Iris pigment epithelial cell (primary cell): ENCODE results near the gene CCR5AS.
A peak's percentile ranks its signal among the peaks of the same experiment; 100 is the strongest.

Experiments
- DNase-seq: peaks from one replicate; pipeline ENCODE4 v3.0.0-alpha.2; 2011; ENCODE audit warnings: low read depth

The CCR5AS gene

DNA sequence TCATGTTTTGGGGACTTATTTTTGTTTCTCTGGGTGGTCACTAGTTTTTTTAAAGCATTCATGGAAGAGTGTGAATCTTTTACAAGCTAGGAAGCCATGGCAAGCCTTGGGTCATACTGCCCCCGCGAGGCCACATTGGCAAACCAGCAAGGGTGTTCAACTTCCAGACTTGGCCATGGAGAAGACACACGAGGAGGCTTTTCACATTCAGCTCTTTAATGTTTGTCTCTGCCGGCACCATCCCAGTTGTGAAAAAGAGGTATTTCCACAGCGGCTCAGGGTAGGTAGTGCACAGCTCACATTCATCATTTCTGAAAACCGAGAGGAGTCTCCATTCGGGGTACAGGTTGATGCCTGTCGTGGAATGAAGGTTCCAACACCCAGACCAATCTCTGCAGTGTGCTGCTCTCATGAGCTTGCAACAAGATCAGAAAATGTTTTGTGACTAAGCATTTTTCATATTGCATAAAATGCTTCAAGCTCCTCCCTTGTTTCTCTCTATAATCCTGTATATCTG, 28.4 kb downstream of the CCR5AS start:
- peak; percentile 59 for DNase-seq

GRCh38 chr3:46375814-46376213, 31.1 kb downstream of the CCR5AS start:
- no peak for DNase-seq

DNA sequence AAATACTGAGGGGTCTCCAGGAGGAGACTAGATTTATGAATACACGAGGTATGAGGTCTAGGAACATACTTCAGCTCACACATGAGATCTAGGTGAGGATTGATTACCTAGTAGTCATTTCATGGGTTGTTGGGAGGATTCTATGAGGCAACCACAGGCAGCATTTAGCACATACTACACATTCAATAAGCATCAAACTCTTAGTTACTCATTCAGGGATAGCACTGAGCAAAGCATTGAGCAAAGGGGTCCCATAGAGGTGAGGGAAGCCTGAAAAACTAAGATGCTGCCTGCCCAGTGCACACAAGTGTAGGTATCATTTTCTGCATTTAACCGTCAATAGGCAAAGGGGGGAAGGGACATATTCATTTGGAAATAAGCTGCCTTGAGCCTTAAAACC, 31.6 kb downstream of the CCR5AS start:
- DNase-seq: no peak

DNA sequence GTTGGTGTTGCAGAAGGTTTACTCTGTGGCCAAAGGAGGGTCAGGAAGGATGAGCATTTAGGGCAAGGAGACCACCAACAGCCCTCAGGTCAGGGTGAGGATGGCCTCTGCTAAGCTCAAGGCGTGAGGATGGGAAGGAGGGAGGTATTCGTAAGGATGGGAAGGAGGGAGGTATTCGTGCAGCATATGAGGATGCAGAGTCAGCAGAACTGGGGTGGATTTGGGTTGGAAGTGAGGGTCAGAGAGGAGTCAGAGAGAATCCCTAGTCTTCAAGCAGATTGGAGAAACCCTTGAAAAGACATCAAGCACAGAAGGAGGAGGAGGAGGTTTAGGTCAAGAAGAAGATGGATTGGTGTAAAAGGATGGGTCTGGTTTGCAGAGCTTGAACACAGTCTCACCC, 32.1 kb downstream of the CCR5AS start:
- no peak for DNase-seq

DNA sequence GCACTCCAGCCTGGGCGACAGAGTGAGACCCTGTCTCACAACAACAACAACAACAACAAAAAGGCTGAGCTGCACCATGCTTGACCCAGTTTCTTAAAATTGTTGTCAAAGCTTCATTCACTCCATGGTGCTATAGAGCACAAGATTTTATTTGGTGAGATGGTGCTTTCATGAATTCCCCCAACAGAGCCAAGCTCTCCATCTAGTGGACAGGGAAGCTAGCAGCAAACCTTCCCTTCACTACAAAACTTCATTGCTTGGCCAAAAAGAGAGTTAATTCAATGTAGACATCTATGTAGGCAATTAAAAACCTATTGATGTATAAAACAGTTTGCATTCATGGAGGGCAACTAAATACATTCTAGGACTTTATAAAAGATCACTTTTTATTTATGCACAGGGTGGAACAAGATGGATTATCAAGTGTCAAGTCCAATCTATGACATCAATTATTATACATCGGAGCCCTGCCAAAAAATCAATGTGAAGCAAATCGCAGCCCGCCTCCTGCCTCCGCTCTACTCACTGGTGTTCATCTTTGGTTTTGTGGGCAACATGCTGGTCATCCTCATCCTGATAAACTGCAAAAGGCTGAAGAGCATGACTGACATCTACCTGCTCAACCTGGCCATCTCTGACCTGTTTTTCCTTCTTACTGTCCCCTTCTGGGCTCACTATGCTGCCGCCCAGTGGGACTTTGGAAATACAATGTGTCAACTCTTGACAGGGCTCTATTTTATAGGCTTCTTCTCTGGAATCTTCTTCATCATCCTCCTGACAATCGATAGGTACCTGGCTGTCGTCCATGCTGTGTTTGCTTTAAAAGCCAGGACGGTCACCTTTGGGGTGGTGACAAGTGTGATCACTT, 34.1 kb downstream of the CCR5AS start:
- DNase-seq: peak; percentile 42

GRCh38 chr3:46371519-46372340, 35.1 kb downstream of the CCR5AS start:
- DNase-seq: no peak

GRCh38 chr3:46370839-46371518, 35.9 kb downstream of the CCR5AS start, which contains the start of gene CCR5:
CCR5 (plus strand) TSS chr3:46370946; CDS start chr3:46372903, 1,957 bp downstream.
- no peak for DNase-seq

- DNase-seq: no peak
Observed at GRCh38 chr3:46369675-46370132, 37.2 kb downstream of the CCR5AS start.

DNA sequence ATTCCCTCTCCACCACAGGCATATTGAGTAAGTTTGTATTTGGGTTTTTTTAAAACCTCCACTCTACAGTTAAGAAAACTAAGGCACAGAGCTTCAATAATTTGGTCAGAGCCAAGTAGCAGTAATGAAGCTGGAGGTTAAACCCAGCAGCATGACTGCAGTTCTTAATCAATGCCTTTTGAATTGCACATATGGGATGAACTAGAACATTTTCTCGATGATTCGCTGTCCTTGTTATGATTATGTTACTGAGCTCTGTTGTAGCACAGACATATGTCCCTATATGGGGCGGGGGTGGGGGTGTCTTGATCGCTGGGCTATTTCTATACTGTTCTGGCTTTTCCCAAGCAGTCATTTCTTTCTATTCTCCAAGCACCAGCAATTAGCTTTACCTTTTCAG, 37.7 kb downstream of the CCR5AS start:
- DNase-seq: no peak

DNA sequence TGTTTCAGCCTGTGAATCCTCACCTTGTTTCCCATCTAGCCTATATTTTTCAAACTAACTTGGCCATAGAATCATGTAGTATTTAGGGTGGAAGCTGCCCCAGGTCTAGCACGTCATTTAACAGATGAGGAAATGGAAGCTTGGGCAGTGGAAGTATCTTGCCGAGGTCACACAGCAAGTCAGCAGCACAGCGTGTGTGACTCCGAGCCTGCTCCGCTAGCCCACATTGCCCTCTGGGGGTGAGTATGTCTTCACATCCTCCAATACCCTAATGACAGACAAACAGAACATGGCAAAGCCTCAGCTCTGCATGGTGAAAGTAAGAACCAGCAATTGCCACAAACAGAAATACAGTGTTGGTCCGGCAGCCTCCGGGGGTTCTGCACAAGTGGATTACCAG, 38.3 kb downstream of the CCR5AS start:
- no peak for DNase-seq

DNA sequence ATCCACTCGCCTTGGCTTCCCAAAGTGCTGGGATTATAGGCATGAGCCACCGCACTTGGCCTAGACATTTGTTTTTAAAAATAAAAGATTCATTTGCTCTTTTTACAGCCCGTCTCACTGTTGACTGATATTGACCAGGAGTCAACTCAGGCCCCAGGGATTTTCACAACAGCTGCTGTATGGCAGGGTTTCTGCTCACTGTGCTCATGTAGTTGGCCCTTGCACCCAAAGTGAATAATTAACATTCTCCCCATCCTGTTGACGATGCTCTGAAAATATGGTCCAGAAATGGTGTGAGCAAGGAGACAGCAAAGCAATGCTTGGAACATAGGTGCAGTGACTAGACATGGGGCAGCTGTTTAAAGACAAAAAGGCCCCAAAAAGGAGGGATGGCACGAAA, 39.1 kb downstream of the CCR5AS start:
- DNase-seq: no peak

GRCh38 chr3:46365737-46366524, 40.9 kb downstream of the CCR5AS start:
- no peak for DNase-seq

GRCh38 chr3:46365041-46365440, 41.8 kb downstream of the CCR5AS start:
- DNase-seq: no peak

DNA sequence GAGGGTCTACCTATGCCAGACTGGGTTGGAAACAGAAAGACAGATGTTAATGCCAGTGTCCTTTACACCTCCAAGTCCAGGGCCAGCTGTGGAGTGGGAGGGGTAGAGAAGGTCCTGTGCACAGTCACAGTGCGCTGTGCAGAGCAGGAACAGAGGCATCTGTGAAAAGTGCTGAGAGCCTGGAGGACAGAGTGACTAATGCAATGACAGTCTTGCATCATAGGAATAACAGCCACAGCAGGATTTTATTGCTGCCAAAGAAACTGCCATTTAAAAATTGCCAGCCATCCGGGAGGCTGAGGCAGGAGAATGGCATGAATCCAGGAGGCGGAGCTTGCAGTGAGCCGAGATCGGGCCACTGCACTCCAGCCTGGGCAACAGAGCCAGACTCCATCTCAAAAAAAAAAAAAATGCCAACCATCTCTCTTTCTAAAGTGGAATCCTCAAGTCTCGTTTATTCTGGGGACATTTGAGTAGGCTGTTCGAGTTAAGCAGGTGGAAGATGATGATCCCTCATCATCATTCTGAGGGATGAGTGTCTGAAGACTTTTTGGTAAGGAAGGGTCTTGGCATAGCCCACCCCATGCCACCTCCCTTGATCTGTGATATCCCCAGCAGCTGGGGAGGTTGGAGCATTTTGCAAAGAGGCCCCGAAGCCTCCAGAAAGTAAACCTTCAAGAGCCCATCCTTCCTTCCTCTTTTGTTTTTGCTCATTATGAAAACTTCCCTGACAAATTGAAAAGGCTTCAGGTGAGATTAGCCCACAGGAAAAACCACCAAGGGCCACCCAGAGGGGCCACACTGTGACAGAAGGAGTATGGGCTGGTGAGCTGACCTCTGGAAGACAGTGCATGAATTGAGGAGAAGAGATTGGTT, 45.2 kb downstream of the CCR5AS start:
- DNase-seq: no peak

DNA sequence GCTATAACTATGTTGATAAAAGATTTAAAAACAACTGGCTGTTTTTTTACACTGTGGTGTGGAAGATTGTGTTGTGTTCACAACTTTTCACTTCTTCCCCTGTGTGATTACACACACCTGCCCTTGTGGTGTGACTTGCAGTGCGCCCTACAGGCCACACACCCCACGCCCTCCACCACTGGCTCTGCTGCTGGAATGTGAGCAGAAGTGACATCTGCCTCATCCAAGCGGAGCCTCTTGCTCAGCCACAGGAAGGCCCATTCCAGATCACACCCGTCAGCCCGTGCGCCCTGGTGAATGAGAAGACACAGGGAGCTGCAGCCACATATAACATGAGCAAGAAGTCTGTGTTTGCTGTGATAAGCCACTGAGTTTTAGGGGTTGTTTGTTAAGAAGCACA, 46.0 kb downstream of the CCR5AS start:
- no peak for DNase-seq

GRCh38 chr3:46359733-46360493, 47.0 kb downstream of the CCR5AS start:
- DNase-seq: no peak

DNA sequence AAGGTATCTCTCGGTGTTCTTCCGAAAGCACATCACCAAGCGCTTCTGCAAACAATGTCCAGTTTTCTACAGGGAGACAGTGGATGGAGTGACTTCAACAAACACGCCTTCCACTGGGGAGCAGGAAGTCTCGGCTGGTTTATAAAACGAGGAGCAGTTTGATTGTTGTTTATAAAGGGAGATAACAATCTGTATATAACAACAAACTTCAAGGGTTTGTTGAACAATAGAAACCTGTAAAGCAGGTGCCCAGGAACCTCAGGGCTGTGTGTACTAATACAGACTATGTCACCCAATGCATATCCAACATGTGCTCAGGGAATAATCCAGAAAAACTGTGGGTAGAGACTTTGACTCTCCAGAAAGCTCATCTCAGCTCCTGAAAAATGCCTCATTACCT, 48.4 kb downstream of the CCR5AS start:
- no peak for DNase-seq

DNA sequence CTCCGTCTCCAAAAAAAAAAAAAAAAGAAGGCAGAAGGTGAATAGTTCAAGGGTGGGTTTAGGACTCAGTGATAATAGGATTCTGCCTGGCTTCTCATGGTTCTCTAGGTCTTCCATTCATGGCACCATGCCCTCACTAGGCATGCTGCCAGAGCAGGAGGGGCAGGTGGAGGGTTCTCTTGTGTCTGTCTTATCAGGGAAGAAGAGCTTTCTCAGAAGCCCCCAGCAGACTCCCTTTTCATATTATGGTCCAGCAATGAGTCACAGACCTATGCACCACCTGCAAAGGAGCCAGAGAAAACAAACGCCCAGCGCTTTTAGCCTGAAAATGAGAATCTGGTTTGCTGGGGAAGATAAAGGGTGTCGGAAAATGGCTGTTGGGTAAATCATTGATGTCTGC, 50.0 kb downstream of the CCR5AS start:
- no peak for DNase-seq

DNA sequence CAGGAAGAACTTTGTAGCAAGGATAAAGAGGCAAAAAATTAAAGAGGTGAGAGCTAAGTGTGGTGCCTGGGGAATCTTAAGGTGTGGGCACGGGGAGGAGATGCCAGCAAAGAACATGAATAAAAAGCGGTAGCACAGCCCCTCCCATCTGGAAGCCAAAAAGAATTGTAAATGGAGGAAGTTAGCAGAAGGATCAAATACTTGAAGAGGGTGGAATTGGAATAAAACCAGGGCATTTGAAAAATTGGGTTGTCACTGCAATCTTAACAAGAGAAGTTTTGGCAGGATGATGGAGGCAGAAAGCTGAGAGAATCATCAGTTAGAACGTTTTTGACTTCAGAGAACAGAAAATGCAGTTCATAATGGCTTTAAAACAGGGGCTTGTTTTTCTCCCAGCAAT, 50.6 kb downstream of the CCR5AS start:
- no peak for DNase-seq

DNA sequence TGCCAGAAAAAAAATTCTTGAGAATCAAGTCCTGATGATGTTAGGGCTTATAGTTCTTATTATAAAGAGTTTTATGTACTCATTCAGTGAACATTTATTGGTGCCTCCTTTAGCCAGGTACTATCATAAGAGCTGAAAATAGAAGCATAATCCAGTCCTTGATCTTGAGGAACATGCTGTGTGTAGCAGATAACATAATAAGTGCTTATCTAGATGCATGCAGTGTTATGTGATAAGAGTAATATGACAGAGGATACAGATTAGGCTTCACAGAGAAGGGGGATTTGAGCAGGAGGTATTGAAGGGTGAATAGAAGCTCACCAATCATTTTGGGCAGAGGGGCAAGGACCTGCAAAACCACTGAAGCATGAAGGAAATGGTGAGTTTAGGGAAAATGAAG, 51.9 kb downstream of the CCR5AS start:
- DNase-seq: no peak
